Tibial nerve (tissue), 4 donors: ENCODE results near the gene SPSB4.

ENCODE experiments used
- EP300 ChIP-seq, 2 donors: sonication (generic); formaldehyde crosslinking; IDR thresholded peaks; one replicate each; pipeline ENCODE4 v1.6.1; 2017; ENCODE audit warnings: antibody characterized with exemption in 2 of 2, mild to moderate bottlenecking in 1 of 2
- POLR2A ChIP-seq, 2 donors: fragments of 450-650 bp; IDR thresholded peaks; one replicate each; pipeline ENCODE4 v1.6.1; 2017; ENCODE audit warnings: antibody characterized with exemption in 2 of 2, mild to moderate bottlenecking in 2 of 2, moderate library complexity in 2 of 2
- TF ChIP-seq, protein P1 (sequence below), 5 experiments: fragments of 200-600 bp in 3 of 5; fragments of 450-650 bp in 2 of 5; sonication (generic) in 3 of 5; IDR thresholded peaks; one replicate each; pipeline ENCODE4 v1.5.1; 2016 to 2019; ENCODE audit warnings: antibody characterized with exemption in 5 of 5, mild to moderate bottlenecking in 3 of 5, moderate library complexity in 2 of 5

DNA sequence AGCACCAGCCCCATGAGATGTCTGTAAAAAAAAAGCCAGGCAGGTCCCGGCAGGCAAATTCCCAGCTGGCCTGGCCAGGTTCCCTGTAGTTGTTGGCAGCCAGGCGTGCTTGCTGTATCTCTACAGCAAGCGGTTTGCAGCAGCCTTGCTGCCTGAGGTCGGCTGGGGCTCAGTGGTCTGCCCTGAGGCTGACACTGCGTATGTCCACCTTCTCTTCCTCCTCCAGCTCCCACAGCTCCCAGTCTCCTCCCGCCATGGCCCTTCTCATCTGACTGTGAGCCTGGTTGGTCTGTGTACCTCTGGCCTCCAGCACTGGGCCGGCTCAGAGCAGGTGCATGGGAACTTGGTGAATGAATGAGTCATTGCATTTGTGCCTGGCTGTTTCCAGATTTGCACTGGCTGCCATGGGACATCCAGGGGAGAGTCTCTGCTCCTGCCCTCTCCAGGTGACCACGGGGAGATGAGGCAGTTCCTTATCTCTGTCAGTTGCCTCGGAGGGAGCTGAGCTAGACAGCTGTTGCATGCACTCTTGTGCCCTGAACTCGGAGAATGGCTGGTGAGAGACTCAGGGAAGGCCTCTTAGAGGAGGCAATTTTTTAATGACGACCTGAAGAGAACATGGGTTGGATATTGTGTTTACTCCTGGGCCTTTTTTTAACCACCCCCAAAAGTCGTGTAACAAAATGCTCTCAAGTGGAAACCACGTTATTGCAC is 43.0 kb downstream of the SPSB4 start:
- TF ChIP-seq, protein P1, sequence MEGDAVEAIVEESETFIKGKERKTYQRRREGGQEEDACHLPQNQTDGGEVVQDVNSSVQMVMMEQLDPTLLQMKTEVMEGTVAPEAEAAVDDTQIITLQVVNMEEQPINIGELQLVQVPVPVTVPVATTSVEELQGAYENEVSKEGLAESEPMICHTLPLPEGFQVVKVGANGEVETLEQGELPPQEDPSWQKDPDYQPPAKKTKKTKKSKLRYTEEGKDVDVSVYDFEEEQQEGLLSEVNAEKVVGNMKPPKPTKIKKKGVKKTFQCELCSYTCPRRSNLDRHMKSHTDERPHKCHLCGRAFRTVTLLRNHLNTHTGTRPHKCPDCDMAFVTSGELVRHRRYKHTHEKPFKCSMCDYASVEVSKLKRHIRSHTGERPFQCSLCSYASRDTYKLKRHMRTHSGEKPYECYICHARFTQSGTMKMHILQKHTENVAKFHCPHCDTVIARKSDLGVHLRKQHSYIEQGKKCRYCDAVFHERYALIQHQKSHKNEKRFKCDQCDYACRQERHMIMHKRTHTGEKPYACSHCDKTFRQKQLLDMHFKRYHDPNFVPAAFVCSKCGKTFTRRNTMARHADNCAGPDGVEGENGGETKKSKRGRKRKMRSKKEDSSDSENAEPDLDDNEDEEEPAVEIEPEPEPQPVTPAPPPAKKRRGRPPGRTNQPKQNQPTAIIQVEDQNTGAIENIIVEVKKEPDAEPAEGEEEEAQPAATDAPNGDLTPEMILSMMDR (IDR thresholded peaks at IDR 0.05), result no peak
- TF ChIP-seq POLR2A (IDR thresholded peaks at IDR 0.05) (no peak), EP300 (IDR thresholded peaks at IDR 0.05) (no peak)
